Ascending aorta (tissue), 2 donors: ENCODE measurements around the gene ALOX15. TPM values are rescaled to one million over a fixed set of nuclear protein-coding genes. Genes with fewer than 3 reads are reported as not detected.

Experiments
- DNase-seq, 2 donors: peaks; one replicate each; pipeline ENCODE4 v3.0.0-alpha.2; 2019; ENCODE audit warnings: low spot score in 2 of 2
- H3K27ac ChIP-seq, 2 donors: fragments of 200-600 bp; sonication (generic); one replicate each; pipeline ENCODE4 v1.5.1; 2016 to 2017; ENCODE audit warnings: mild to moderate bottlenecking in 1 of 2
- H3K27me3 ChIP-seq: fragments of 200-600 bp; sonication (generic); one replicate; pipeline ENCODE4 v1.5.1; 2017
- H3K36me3 ChIP-seq, 2 donors: fragments of 200-600 bp; sonication (generic); one replicate each; pipeline ENCODE4 v1.5.1; 2016
- H3K4me1 ChIP-seq, 2 donors: fragments of 200-600 bp; sonication (generic); one replicate each; pipeline ENCODE4 v1.5.1; 2016 to 2017; ENCODE audit warnings: mild to moderate bottlenecking in 1 of 2
- H3K4me3 ChIP-seq, 2 donors: fragments of 200-600 bp; sonication (generic); one replicate each; pipeline ENCODE4 v1.5.1; 2016 to 2017; ENCODE audit warnings: mild to moderate bottlenecking in 1 of 2
- H3K9me3 ChIP-seq, 2 donors: fragments of 200-600 bp; sonication (generic); one replicate each; pipeline ENCODE4 v1.5.1; 2016
- intact Hi-C: fragments of 100-400 bp; cut with DNase I; formaldehyde crosslinking; loops from one replicate; pipeline ENCODE4 v1.15.1; 2023
- total RNA-seq: library from RNA; depleted of rRNA; stranded (reverse); fragments of >200 nt; gene quantifications from one replicate; pipeline ENCODE4 v1.1.0, GENCODE V29; 2016
- TF ChIP-seq, protein P1 (sequence below), 3 experiments: fragments of 200-600 bp in 2 of 3; fragments of 450-650 bp in 1 of 3; sonication (generic) in 2 of 3; IDR thresholded peaks; one replicate each; pipeline ENCODE4 v1.5.1; 2016 to 2019; ENCODE audit warnings: antibody characterized with exemption in 3 of 3, mild to moderate bottlenecking in 1 of 3, moderate library complexity in 1 of 3

Gene ALOX15
- total RNA-seq, 1 donor from 2014 or later = not detected

DNA sequence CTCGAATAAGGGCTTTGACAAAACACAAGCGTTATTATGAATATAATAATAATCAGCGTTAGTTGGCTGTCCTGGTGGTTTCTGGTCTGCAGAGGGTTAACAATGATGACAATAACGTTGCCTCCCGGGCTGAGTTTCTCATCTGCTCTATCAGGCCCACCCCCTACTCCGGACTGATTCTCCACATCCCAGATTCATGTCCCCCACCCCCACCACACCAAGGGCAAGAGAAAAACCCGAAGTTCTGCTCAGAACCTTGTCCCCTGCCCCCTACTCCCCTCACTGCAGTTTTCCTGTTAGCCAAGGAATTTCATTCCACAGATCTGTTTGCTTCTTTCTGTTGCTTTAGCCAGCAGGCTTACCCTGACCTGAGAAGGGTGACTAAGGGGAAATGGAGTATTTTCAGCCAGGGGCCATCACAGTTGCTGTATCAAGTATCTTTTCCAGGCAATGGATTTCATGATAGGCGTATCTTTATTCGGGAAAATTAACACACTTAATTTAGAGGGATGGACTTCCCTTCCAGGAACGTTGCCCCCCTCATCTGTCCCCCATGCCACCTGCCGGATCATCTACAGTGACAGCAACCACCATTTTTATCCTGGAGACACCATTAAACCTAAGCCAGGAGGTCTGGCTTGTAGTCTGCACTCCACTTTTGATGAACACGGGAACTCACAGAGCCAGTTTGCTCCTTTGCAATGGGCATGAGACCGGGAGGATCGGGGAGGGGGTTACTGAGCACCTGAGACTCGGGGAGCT, 23.7 kb downstream of the ALOX15 start:
- intact Hi-C loops = no loop called here
- H3K9me3 ChIP-seq = no peaks in the 10 kb centered on the region

DNA sequence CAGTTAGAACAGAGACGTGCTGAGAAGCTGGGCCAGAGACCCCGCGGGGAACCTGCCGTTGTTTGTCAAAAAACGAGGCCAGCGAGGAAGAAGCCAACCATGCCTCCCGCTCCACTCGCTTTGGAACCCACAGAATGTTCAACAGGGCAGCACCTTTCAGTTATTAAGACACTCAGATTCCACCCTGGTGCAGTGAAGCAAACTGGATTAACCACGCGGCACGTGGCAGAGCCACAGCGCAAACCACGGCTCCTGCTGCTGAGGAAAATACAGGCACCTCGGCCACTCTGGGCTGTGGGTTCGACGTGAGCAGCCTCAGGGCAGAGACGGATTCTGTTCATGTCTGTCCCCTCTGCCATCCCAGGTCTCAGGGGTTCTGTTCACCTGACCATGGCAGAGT, 24.4 kb downstream of the ALOX15 start:
- TF ChIP-seq, protein P1, sequence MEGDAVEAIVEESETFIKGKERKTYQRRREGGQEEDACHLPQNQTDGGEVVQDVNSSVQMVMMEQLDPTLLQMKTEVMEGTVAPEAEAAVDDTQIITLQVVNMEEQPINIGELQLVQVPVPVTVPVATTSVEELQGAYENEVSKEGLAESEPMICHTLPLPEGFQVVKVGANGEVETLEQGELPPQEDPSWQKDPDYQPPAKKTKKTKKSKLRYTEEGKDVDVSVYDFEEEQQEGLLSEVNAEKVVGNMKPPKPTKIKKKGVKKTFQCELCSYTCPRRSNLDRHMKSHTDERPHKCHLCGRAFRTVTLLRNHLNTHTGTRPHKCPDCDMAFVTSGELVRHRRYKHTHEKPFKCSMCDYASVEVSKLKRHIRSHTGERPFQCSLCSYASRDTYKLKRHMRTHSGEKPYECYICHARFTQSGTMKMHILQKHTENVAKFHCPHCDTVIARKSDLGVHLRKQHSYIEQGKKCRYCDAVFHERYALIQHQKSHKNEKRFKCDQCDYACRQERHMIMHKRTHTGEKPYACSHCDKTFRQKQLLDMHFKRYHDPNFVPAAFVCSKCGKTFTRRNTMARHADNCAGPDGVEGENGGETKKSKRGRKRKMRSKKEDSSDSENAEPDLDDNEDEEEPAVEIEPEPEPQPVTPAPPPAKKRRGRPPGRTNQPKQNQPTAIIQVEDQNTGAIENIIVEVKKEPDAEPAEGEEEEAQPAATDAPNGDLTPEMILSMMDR (IDR thresholded peaks at IDR 0.05) = no peak
- DNase-seq = no peak
- intact Hi-C loops = no loop called here

More for the DNA sequence above, 23.7 kb downstream of the ALOX15 start:
- DNase-seq = no peak
- Histone ChIP-seq H3K4me3 (no peak overlapping the region), H3K4me1 (no peaks in the 10 kb centered on the region), H3K36me3 (no peaks in the 10 kb centered on the region), H3K27me3 (no peaks in the 10 kb centered on the region), H3K27ac (no peak overlapping the region)
- TF ChIP-seq, protein P1 (IDR thresholded peaks at IDR 0.05) = no peak

DNA sequence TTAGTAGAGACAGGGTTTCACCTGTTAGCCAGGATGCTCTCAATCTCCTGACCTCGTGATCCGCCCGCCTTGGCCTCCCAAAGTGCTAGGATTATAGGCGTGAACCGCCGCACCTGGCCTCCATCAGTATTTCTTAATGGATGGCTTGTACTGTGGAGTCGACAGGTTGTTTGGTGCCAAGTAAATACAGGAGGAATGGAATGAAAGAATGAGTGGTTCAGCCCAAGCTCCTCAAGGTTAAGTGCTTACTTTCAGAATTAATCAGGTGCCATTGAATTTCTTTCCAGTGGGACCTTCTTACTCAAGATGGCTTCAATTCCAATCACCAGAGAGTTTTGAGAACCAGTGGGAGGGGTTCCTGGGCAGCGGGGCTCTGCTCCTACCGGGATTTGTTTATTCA, 25.0 kb downstream of the ALOX15 start:
- intact Hi-C loops = no loop called here
- Histone ChIP-seq H3K27me3 (no peaks in the 10 kb centered on the region), H3K4me3 (no peak overlapping the region), H3K27ac (no peak overlapping the region), H3K4me1 (no peaks in the 10 kb centered on the region), H3K36me3 (no peaks in the 10 kb centered on the region), H3K9me3 (no peaks in the 10 kb centered on the region)
- DNase-seq = no peak
- TF ChIP-seq, protein P1 (IDR thresholded peaks at IDR 0.05) = no peak

More for the DNA sequence above, 24.4 kb downstream of the ALOX15 start:
- Histone ChIP-seq H3K27ac (no peak overlapping the region), H3K9me3 (no peaks in the 10 kb centered on the region), H3K27me3 (no peaks in the 10 kb centered on the region), H3K4me1 (no peaks in the 10 kb centered on the region), H3K4me3 (no peak overlapping the region), H3K36me3 (no peaks in the 10 kb centered on the region)

DNA sequence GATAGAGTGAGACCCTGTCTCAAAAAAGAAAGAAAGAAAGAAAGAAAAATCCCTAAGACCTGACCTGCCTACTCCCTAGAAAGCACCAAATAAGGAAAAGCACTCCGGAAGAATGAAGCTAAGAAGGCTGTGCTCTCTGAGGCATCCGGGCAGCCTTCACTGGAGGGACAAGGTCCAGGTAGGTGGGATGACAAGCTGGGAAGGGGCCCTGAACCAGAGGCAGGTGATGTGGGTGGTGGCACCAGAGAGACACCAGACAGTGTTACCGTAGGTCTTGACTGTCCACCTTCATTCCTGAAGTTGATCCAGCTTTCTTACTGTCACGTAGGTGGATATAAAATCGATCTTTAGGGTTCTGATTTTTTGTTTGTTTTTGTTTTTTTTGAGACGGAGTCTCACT, 30.8 kb downstream of the ALOX15 start:
- Histone ChIP-seq H3K4me1 (no peaks in the 10 kb centered on the region), H3K27me3 (no peaks in the 10 kb centered on the region), H3K9me3 (no peaks in the 10 kb centered on the region), H3K36me3 (no peaks in the 10 kb centered on the region), H3K4me3 (no peak overlapping the region), H3K27ac (no peak overlapping the region)
- intact Hi-C loops = no loop called here
- TF ChIP-seq, protein P1 (IDR thresholded peaks at IDR 0.05) = no peak
- no peak for DNase-seq

DNA sequence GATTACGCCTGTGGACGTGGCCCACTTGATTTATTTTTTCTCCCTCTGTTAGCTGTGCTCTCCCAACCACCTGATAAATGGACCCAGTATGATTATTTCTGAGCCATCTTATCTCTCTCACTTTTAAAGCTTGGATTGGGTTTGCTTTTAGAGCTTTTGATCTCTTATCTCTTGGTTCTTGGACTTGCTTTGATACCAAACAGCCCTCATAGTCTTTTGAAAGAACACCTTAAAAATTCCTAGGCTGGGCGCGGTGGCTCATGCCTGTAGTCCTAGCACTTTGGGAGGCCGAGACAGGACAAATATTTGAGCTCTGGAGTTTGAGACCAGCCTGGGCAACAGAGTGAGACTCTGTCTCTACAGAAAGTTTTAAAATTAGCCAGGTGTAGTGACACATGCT, 31.3 kb downstream of the ALOX15 start:
- Histone ChIP-seq H3K27me3 (no peaks in the 10 kb centered on the region), H3K4me1 (no peaks in the 10 kb centered on the region), H3K4me3 (no peak overlapping the region), H3K27ac (no peak overlapping the region), H3K9me3 (no peaks in the 10 kb centered on the region), H3K36me3 (no peaks in the 10 kb centered on the region)
- no peak for DNase-seq
- TF ChIP-seq, protein P1 (IDR thresholded peaks at IDR 0.05) = no peak
- intact Hi-C loops = no loop called here
